Osteocyte (in vitro differentiated cells): ENCODE data around the gene ASTN2. TPM values are rescaled to one million over a fixed set of nuclear protein-coding genes. Genes with fewer than 3 reads are reported as not detected.

Source experiments
- DNase-seq: peaks from one replicate; pipeline ENCODE4 v3.0.0; 2021; ENCODE audit warnings: mixed read lengths; ENCODE audit not compliant: unreplicated experiment; ENCODE audit errors: extremely low spot score
- H3K27ac Mint-ChIP-seq: one replicate; pipeline ENCODE4 v1.8.0; 2021; ENCODE audit warnings: mild to moderate bottlenecking, mixed read lengths; ENCODE audit not compliant: unreplicated experiment
- H3K27me3 Mint-ChIP-seq: one replicate; pipeline ENCODE4 v1.8.0; 2021; ENCODE audit warnings: mixed read lengths; ENCODE audit not compliant: unreplicated experiment
- H3K36me3 Mint-ChIP-seq: one replicate; pipeline ENCODE4 v1.8.0; 2021; ENCODE audit warnings: mixed read lengths; ENCODE audit not compliant: unreplicated experiment
- H3K4me1 Mint-ChIP-seq: one replicate; pipeline ENCODE4 v1.8.0; 2021; ENCODE audit warnings: mixed read lengths; ENCODE audit not compliant: unreplicated experiment
- H3K4me3 Mint-ChIP-seq: one replicate; pipeline ENCODE4 v1.8.0; 2021; ENCODE audit warnings: mild to moderate bottlenecking, moderate library complexity, mixed read lengths; ENCODE audit not compliant: unreplicated experiment
- H3K9me3 Mint-ChIP-seq: one replicate; pipeline ENCODE4 v1.8.0; 2021; ENCODE audit warnings: mixed read lengths; ENCODE audit not compliant: unreplicated experiment
- total RNA-seq: library from RNA; stranded (reverse); gene quantifications from 2 replicates; pipeline ENCODE4 v1.2.1, GENCODE V29; 2021
- TF ChIP-seq, protein P1 (sequence below): fragments of 200-600 bp; sonication (generic); IDR thresholded peaks from 2 replicates; pipeline ENCODE4 v1.5.0; 2021; ENCODE audit warnings: antibody characterized with exemption, mild to moderate bottlenecking, moderate library complexity

The ASTN2 gene
- total RNA-seq, 1 donor from 2014 or later, result 2.3 TPM

DNA sequence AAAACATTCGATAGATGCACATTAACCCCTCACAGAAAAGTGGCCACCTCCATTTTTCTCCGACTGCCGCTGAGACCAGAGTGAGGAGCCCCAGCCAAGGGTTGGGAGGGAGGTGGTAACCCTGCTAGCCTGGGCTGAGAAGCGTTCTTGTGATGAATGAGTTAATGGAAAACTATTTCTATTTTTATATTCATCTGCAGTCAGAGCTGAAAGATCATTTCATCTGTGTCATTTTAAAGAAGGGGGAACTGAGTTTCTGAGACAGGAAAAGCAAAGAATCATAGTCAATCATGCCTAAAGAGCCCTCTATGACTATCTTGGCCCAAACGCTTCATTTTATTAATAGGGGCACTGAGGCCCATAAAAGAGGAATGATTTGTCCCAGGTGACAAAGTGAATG lies 1031.7 kb downstream of the ASTN2 start:
- TF ChIP-seq, protein P1, sequence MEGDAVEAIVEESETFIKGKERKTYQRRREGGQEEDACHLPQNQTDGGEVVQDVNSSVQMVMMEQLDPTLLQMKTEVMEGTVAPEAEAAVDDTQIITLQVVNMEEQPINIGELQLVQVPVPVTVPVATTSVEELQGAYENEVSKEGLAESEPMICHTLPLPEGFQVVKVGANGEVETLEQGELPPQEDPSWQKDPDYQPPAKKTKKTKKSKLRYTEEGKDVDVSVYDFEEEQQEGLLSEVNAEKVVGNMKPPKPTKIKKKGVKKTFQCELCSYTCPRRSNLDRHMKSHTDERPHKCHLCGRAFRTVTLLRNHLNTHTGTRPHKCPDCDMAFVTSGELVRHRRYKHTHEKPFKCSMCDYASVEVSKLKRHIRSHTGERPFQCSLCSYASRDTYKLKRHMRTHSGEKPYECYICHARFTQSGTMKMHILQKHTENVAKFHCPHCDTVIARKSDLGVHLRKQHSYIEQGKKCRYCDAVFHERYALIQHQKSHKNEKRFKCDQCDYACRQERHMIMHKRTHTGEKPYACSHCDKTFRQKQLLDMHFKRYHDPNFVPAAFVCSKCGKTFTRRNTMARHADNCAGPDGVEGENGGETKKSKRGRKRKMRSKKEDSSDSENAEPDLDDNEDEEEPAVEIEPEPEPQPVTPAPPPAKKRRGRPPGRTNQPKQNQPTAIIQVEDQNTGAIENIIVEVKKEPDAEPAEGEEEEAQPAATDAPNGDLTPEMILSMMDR, result no peak
- Mint-ChIP-seq H3K4me3 (no peak overlapping the region), H3K36me3 (peaks cover 78% of the 10 kb centered on the region), H3K27ac (peak overlapping the region; percentile 17), H3K27me3 (no peaks in the 10 kb centered on the region), H3K9me3 (no peaks in the 10 kb centered on the region), H3K4me1 (peaks cover 37% of the 10 kb centered on the region)
- no peak for DNase-seq

DNA sequence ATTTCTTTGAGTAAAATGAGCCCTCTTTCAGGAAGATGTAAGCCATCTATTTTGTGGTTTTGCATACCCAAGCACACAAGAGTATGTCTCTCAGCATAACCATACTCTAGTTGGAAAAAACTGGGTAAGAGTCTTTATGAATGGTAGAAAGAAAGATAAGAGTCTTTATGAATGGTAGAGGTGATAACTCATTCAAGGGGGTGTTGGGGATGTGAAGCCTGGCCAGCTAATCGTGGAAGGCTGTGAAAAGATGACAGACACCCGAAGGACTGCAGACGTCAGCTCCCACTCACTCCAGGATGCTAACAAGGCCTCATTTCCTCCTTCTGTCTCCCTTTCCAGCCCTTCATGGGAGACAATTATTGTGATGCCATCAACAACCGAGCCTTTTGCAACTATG lies 1032.8 kb downstream of the ASTN2 start:
- H3K27ac Mint-ChIP-seq, result no peak overlapping the region
- no peaks in the 10 kb centered on the region for H3K9me3 Mint-ChIP-seq
- TF ChIP-seq, protein P1, result no peak
- no peak overlapping the region for H3K4me3 Mint-ChIP-seq
- H3K27me3 Mint-ChIP-seq, result no peaks in the 10 kb centered on the region
- DNase-seq, result no peak
- peaks cover 43% of the 10 kb centered on the region for H3K4me1 Mint-ChIP-seq
- H3K36me3 Mint-ChIP-seq, result peaks cover 78% of the 10 kb centered on the region

DNA sequence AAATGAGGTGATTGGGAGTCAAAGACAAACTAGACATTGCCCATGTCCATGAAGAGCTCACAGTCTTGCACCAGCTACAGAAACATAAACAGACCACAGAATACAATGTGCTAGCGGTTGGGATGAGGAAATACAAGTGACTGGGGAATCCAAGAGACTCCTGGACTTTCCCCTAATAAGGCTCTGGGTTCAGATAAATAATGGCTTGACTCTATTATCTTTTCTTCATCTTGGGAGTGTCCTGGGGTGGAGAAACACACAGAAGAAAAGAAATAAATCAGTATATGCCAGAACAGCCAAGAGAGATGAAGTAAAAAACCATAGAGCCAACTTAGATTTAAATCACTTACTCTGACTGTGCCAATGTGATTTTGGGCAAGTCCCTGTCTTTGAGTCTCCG lies 1033.5 kb downstream of the ASTN2 start:
- H3K36me3 Mint-ChIP-seq, result peaks cover 75% of the 10 kb centered on the region
- no peak for DNase-seq
- peaks cover 50% of the 10 kb centered on the region for H3K4me1 Mint-ChIP-seq
- H3K27me3 Mint-ChIP-seq, result no peaks in the 10 kb centered on the region
- no peak overlapping the region for H3K4me3 Mint-ChIP-seq
- H3K27ac Mint-ChIP-seq, result no peak overlapping the region
- TF ChIP-seq, protein P1, result no peak
- no peaks in the 10 kb centered on the region for H3K9me3 Mint-ChIP-seq

DNA sequence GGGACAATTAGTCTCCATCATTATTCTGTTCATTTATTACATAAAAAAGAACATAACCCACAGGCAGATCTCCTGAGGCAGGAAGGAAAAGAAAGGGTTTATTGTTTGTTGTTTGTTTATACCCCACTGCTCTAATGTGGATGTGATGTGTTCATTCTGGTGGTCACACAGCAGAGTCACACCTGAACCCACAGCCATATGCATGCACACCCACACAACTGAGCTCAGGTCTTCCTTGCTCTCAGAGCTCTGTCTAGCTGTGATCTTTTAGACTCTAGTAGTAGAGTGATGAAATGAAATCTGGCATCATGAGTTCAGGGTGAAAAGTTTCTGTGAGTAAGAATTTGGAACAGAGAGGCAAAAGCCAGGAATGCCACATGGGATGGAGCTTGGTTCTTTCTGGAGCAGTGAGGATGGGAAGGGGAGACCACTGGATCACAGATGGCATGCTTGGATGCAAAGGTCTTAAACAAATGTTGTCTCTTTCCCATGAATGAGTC lies 1034.3 kb downstream of the ASTN2 start:
- H3K27ac Mint-ChIP-seq, result peak overlapping the region; percentile 50
- DNase-seq, result no peak
- no peaks in the 10 kb centered on the region for H3K27me3 Mint-ChIP-seq
- no peak overlapping the region for H3K4me3 Mint-ChIP-seq
- peaks cover 52% of the 10 kb centered on the region for H3K4me1 Mint-ChIP-seq
- TF ChIP-seq, protein P1, result no peak
- no peaks in the 10 kb centered on the region for H3K9me3 Mint-ChIP-seq
- peaks cover 69% of the 10 kb centered on the region for H3K36me3 Mint-ChIP-seq

DNA sequence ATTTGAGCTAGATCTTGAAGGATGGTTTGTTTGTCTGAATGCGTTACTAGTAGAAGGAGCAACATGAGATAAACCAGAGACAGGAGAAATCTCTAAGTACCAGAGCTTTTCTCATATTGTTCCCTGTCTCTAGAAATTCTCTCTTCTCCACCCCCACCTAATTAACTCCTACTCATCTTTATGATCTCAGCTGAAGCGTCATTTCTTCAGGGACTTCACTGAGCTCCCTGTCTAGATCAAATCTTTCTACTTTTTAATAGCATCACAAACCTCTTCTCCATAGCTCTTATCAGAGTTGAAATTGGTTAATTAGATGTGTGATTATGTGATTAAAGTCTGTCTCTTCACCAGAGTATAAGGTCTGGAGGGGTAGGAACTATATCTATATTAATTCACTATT lies 1035.0 kb downstream of the ASTN2 start:
- Mint-ChIP-seq H3K27me3 (no peaks in the 10 kb centered on the region), H3K36me3 (peaks cover 68% of the 10 kb centered on the region), H3K4me1 (peaks cover 59% of the 10 kb centered on the region), H3K4me3 (no peak overlapping the region), H3K9me3 (no peaks in the 10 kb centered on the region), H3K27ac (no peak overlapping the region)
- DNase-seq, result no peak
- TF ChIP-seq, protein P1, result no peak
